IPS DF 6.9 (cell line): Measurements from ENCODE around the gene MRPL18.
"Not testable (repeated sequence)": the region's sequence is repeated elsewhere in the genome, so short reads cannot be mapped to it uniquely, and the experiment has no call there.

Source experiments
- DNase-seq: peaks from one replicate; pipeline ENCODE4 v3.0.0-alpha.2; 2013; ENCODE audit warnings: low read depth, low spot score
- H3K27ac ChIP-seq: one replicate; pipeline ENCODE4 v1.5.1; 2013; ENCODE audit warnings: low read length, control low read depth
- H3K27me3 ChIP-seq: 2 replicates; pipeline ENCODE4 v1.6.1; 2013; ENCODE audit warnings: mild to moderate bottlenecking, low read length; ENCODE audit not compliant: control insufficient read depth, insufficient read depth
- H3K36me3 ChIP-seq: 2 replicates; pipeline ENCODE4 v1.6.1; 2013; ENCODE audit warnings: low read length; ENCODE audit not compliant: control insufficient read depth, insufficient read depth
- H3K4me1 ChIP-seq: 2 replicates; pipeline ENCODE4 v1.6.1; 2013; ENCODE audit warnings: low read length; ENCODE audit not compliant: control insufficient read depth, insufficient read depth
- H3K4me3 ChIP-seq: 2 replicates; pipeline ENCODE4 v1.5.1; 2013; ENCODE audit warnings: mild to moderate bottlenecking, low read length
- H3K9me3 ChIP-seq: 2 replicates; pipeline ENCODE4 v1.6.1; 2013; ENCODE audit warnings: low read length, inconsistent platforms; ENCODE audit not compliant: control insufficient read depth, insufficient read depth
- WGBS: extraction: QIAGEN DNeasy Blood & Tissue Kit; methylation state at CpG from one replicate; pipeline ENCODE4 v1.1.7; 2013; ENCODE audit warnings: mixed read lengths, missing lambda C conversion rate; ENCODE audit not compliant: insufficient read length, insufficient coverage; 5-methylcytosine and 5-hydroxymethylcytosine counted together

The MRPL18 gene

GRCh38 chr6:159777240-159777904 lies 12.9 kb upstream of the MRPL18 start:
- Histone ChIP-seq H3K4me1 (no peaks in the 10 kb centered on the region), H3K4me3 (no peak overlapping the region), H3K9me3 (no peaks in the 10 kb centered on the region), H3K27ac (no peak overlapping the region), H3K36me3 (peaks cover 28% of the 10 kb centered on the region; the same call in 1 of the 2 replicates), H3K27me3 (no peaks in the 10 kb centered on the region)
- DNase-seq = no peak
- no CpG with 5 or more reads among the region's 7 CpGs for WGBS

GRCh38 chr6:159778131-159778530 lies 12.1 kb upstream of the MRPL18 start:
- DNase-seq = no peak
- Histone ChIP-seq H3K9me3 (no peaks in the 10 kb centered on the region), H3K27me3 (no peaks in the 10 kb centered on the region), H3K36me3 (peaks cover 33% of the 10 kb centered on the region; the same call in 1 of the 2 replicates), H3K4me1 (no peaks in the 10 kb centered on the region), H3K4me3 (no peak overlapping the region), H3K27ac (no peak overlapping the region)
- WGBS = no CpG with 5 or more reads among the region's 1 CpG

GRCh38 chr6:159778542-159779103 lies 11.6 kb upstream of the MRPL18 start:
- Histone ChIP-seq H3K9me3 (no peaks in the 10 kb centered on the region), H3K27me3 (no peaks in the 10 kb centered on the region), H3K4me1 (no peaks in the 10 kb centered on the region), H3K4me3 (no peak overlapping the region), H3K36me3 (peaks cover 33% of the 10 kb centered on the region; the same call in 1 of the 2 replicates), H3K27ac (no peak overlapping the region)
- WGBS = no CpG with 5 or more reads among the region's 3 CpGs
- DNase-seq = no peak

- Histone ChIP-seq H3K4me3 (peak overlapping the region; percentile 100; the same call in 1 of the 2 replicates), H3K27me3 (no peaks in the 10 kb centered on the region), H3K27ac (no peak overlapping the region), H3K9me3 (no peaks in the 10 kb centered on the region), H3K36me3 (peaks cover 10% of the 10 kb centered on the region), H3K4me1 (no peaks in the 10 kb centered on the region)
- no peak for DNase-seq
- WGBS = no CpG with 5 or more reads among the region's 15 CpGs
Observed at GRCh38 chr6:159788276-159788675, 2.0 kb upstream of the MRPL18 start.

- Histone ChIP-seq H3K36me3 (peaks cover 10% of the 10 kb centered on the region), H3K27me3 (no peaks in the 10 kb centered on the region), H3K4me1 (no peaks in the 10 kb centered on the region), H3K4me3 (peak overlapping the region; percentile 100), H3K9me3 (no peaks in the 10 kb centered on the region), H3K27ac (no peak overlapping the region)
- DNase-seq = no peak
- no CpG with 5 or more reads among the region's 60 CpGs for WGBS
Observed at GRCh38 chr6:159788753-159789376, 1.4 kb upstream of the MRPL18 start.

- H3K9me3 ChIP-seq = no peaks in the 10 kb centered on the region
- no CpG with 5 or more reads among the region's 64 CpGs for WGBS
- peak; percentile 98 for DNase-seq
- H3K4me3 ChIP-seq = peak within 1 kb of the TSS; percentile 100
- no peaks in the 10 kb centered on the region for H3K27me3 ChIP-seq
- no peaks in the 10 kb centered on the region for H3K4me1 ChIP-seq
- H3K27ac ChIP-seq = no peak within 1 kb of the TSS
- H3K36me3 ChIP-seq = peaks cover 10% of the 10 kb centered on the region
Observed at GRCh38 chr6:159789377-159790148, 704 bp upstream of the MRPL18 start, which contains the start of gene TCP1. Gene TCP1, minus strand, starts transcription at chr6:159789602. Its CDS starts 134 bp downstream, at chr6:159789468.

GRCh38 chr6:159790956-159791598 lies 810 bp downstream of the MRPL18 start:
- no CpG with 5 or more reads among the region's 18 CpGs for WGBS
- Histone ChIP-seq H3K27ac (no peak overlapping the region), H3K36me3 (peaks cover 4% of the 10 kb centered on the region), H3K4me1 (no peaks in the 10 kb centered on the region), H3K4me3 (peak overlapping the region; percentile 90), H3K27me3 (no peaks in the 10 kb centered on the region), H3K9me3 (no peaks in the 10 kb centered on the region)
- no peak for DNase-seq

GRCh38 chr6:159794976-159795375 lies 4.7 kb downstream of the MRPL18 start:
- not testable (repeated sequence) for H3K9me3 ChIP-seq, H3K27ac ChIP-seq, DNase-seq, H3K4me1 ChIP-seq, H3K27me3 ChIP-seq, H3K4me3 ChIP-seq
- WGBS = no CpG with 5 or more reads among the region's 8 CpGs
- peaks cover 12% of the 10 kb centered on the region; the same call in 1 of the 2 replicates for H3K36me3 ChIP-seq

GRCh38 chr6:159797554-159797953 lies 7.3 kb downstream of the MRPL18 start:
- H3K36me3 ChIP-seq = peaks cover 11% of the 10 kb centered on the region; the same call in 1 of the 2 replicates
- no peaks in the 10 kb centered on the region for H3K9me3 ChIP-seq
- H3K4me3 ChIP-seq = no peak overlapping the region
- WGBS = no CpG with 5 or more reads among the region's 1 CpG
- H3K27me3 ChIP-seq = no peaks in the 10 kb centered on the region
- no peak overlapping the region for H3K27ac ChIP-seq
- H3K4me1 ChIP-seq = no peaks in the 10 kb centered on the region
- DNase-seq = no peak
